Activated CD8-positive, alpha-beta memory T cell treated with anti-CD3 and anti-CD28 coated beads for 1 hour (primary cell): ENCODE measurements around the gene STRIP2.
A peak's percentile ranks its signal among the peaks of the same experiment; 100 is the strongest.
"Not testable (repeated sequence)": the region's sequence is repeated elsewhere in the genome, so short reads cannot be mapped to it uniquely, and the experiment has no call there.

Experiments used
- DNase-seq, 2 donors: peaks; one replicate each; pipeline ENCODE4 v3.0.0-alpha.2; 2020; ENCODE audit warnings: low read depth in 1 of 2; ENCODE audit errors: extremely low read depth in 1 of 2

The STRIP2 gene

GRCh38 chr7:129433847-129434674, at the start of gene STRIP2:
TSS of gene STRIP2 (plus strand) at chr7:129434432. CDS start at chr7:129434473, 41 bp downstream.
- peak; percentile 62 to 87 for DNase-seq

GRCh38 chr7:129385116-129385515, 49.1 kb upstream of the STRIP2 start:
- DNase-seq, result no peak

GRCh38 chr7:129385598-129385997, 48.6 kb upstream of the STRIP2 start:
- no peak for DNase-seq

GRCh38 chr7:129386506-129386905, 47.7 kb upstream of the STRIP2 start:
- DNase-seq, result no peak

- no peak for DNase-seq
Measured at GRCh38 chr7:129387537-129387936, 46.7 kb upstream of the STRIP2 start.

- DNase-seq, result no peak
Measured at GRCh38 chr7:129388333-129389098, 45.7 kb upstream of the STRIP2 start.

- no peak for DNase-seq
Measured at GRCh38 chr7:129389829-129390228, 44.4 kb upstream of the STRIP2 start.

- DNase-seq, result no peak
Measured at GRCh38 chr7:129390314-129390713, 43.9 kb upstream of the STRIP2 start.

GRCh38 chr7:129391546-129392171, 42.6 kb upstream of the STRIP2 start:
- DNase-seq, result no peak

- no peak for DNase-seq
Measured at GRCh38 chr7:129393255-129393654, 41.0 kb upstream of the STRIP2 start.

- DNase-seq, result no peak
Measured at GRCh38 chr7:129394101-129394500, 40.1 kb upstream of the STRIP2 start.

GRCh38 chr7:129394982-129395914, 39.0 kb upstream of the STRIP2 start:
- no peak for DNase-seq

GRCh38 chr7:129401228-129401966, 32.8 kb upstream of the STRIP2 start:
- no peak for DNase-seq

- no peak for DNase-seq
Measured at GRCh38 chr7:129401967-129402860, 32.0 kb upstream of the STRIP2 start.

- no peak for DNase-seq
Measured at GRCh38 chr7:129405527-129405926, 28.7 kb upstream of the STRIP2 start.

- DNase-seq, result not testable (repeated sequence)
Measured at GRCh38 chr7:129410238-129410637, 24.0 kb upstream of the STRIP2 start.

- DNase-seq, result no peak
Measured at GRCh38 chr7:129412501-129412900, 21.7 kb upstream of the STRIP2 start.

GRCh38 chr7:129417073-129417472, 17.2 kb upstream of the STRIP2 start:
- DNase-seq, result no peak
